ENCODE data around the gene CREB3L2. TPM values are rescaled to one million over a fixed set of nuclear protein-coding genes. Genes with fewer than 3 reads are reported as not detected.

Gene CREB3L2
- total RNA-seq, 1 experiment from 2014 or later: 11.4 TPM

DNA sequence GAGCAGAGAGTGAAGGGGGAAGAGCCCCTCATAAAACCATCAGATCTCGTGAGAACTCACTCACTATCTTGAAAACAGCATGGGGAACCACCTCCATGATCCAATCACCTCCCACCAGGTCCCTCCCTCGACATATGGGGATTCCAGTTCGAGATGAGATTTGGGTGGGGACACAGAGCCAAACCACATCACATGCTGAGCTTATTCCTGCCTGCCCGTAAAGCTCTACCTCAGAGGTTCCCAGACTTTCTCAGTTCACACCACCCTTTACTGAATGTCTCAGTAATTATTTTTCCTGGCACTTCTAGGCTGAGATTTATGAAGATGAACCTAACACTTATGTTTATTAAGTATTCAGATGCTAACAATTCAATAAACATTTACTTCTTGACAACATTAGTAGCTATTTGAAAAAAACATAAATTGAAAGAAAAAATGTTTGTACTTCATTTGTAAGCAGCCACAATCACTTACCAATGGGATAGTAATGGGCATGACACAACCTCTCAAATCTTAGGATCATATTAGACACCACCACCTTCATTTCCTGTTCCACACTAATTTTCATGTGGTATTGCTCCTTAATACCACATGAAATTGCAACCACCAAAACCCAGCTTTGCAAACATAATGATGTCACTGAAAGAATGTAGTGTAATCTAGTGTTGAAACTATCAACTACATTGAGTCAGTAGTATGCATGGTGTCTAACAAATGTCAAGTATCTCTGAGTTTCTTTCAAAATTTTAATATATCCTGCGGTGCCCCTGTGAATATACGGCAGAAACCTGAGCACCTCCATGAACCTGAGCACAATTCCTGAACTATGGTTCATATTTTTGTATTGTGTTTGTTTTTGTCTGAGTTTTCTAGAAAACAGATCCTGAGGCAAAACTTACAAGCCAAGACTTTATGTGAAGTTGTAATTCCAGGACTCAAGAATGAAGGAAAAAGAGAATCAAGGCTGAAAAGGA lies 150.6 kb downstream of the CREB3L2 start:
- no peaks in the 10 kb centered on the region for H3K36me3 ChIP-seq (replicated peaks; ENCODE audit: control insufficient read depth, insufficient read depth, low read length)
- peaks cover 32% of the 10 kb centered on the region for H3K27me3 ChIP-seq (ENCODE audit: control insufficient read depth, insufficient read depth, low read length)
- no peak for DNase-seq
- H3K4me3 ChIP-seq (ENCODE audit: insufficient read depth, low read depth, low read length): no peak overlapping the region

DNA sequence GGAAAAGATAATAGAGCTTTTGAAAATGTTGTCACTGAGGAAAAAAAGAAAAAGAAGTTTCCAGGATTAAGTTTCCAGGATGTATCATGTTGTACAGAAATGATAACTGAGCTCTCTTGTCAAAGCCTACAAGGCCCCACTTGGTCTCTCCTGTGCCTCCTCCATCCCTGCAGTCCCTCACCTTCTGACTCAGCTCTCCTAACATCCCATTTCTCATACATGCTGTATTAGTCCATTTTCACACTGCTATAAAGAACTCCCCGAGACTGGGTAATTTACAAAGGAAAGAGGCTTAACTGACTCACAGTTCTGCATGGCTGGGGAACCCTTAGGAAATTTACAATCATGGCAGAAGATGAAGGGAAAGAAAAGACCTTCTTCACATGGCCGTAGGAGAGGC lies 151.3 kb downstream of the CREB3L2 start:
- no peaks in the 10 kb centered on the region for H3K36me3 ChIP-seq (replicated peaks; ENCODE audit: control insufficient read depth, insufficient read depth, low read length)
- DNase-seq: no peak
- H3K27me3 ChIP-seq (ENCODE audit: control insufficient read depth, insufficient read depth, low read length): peaks cover 39% of the 10 kb centered on the region
- no peak overlapping the region for H3K4me3 ChIP-seq (ENCODE audit: insufficient read depth, low read depth, low read length)

DNA sequence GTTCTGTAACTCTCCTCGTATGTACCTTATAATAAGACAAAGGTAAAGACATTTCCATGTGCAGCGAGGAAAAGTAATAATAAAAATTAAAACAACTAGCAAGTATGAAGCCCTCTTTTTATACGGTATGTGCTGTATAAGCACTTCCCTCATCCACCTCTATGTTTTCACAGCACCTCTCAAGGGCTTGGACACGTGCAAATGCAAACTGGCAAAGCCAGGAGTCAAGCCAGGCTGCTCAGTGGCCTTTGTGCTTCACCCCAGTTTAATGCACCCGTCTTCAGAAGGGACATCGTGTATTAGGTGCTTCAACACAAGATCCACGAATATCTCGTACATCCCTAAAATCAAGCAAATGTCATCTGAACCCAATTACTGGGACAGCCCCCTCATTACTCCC lies 153.8 kb downstream of the CREB3L2 start:
- Histone ChIP-seq H3K36me3 (replicated peaks; ENCODE audit: control insufficient read depth, insufficient read depth, low read length) (no peaks in the 10 kb centered on the region), H3K4me3 (ENCODE audit: insufficient read depth, low read depth, low read length) (no peak overlapping the region), H3K27me3 (ENCODE audit: control insufficient read depth, insufficient read depth, low read length) (peaks cover 48% of the 10 kb centered on the region)
- DNase-seq: no peak

DNA sequence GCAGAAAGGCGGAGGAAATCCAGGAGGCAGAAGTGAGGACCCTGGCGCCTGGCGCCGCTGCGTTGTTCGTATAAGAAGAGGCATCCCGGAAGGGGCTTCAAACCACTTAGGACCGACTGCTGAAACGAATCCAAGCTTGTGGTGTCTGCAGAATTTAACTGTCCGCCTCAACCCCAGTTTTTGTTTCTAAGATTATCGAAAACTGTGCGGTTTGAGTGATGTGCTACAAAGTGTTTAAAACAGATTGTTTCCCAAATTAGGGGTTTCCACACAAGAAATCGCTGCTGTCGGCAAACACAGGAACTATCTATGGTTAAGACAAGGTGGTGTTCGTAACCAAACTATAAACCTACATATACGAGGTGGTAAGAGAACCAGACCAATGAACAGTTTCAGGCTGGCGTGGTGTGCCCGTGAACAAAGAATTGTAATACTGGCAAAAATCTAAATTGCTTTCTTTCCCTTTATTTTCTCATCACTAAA lies 154.3 kb downstream of the CREB3L2 start:
- H3K27me3 ChIP-seq (ENCODE audit: control insufficient read depth, insufficient read depth, low read length): peaks cover 48% of the 10 kb centered on the region
- no peak for DNase-seq
- no peaks in the 10 kb centered on the region for H3K36me3 ChIP-seq (replicated peaks; ENCODE audit: control insufficient read depth, insufficient read depth, low read length)
- peak overlapping the region; percentile 47 for H3K4me3 ChIP-seq (ENCODE audit: insufficient read depth, low read depth, low read length)

DNA sequence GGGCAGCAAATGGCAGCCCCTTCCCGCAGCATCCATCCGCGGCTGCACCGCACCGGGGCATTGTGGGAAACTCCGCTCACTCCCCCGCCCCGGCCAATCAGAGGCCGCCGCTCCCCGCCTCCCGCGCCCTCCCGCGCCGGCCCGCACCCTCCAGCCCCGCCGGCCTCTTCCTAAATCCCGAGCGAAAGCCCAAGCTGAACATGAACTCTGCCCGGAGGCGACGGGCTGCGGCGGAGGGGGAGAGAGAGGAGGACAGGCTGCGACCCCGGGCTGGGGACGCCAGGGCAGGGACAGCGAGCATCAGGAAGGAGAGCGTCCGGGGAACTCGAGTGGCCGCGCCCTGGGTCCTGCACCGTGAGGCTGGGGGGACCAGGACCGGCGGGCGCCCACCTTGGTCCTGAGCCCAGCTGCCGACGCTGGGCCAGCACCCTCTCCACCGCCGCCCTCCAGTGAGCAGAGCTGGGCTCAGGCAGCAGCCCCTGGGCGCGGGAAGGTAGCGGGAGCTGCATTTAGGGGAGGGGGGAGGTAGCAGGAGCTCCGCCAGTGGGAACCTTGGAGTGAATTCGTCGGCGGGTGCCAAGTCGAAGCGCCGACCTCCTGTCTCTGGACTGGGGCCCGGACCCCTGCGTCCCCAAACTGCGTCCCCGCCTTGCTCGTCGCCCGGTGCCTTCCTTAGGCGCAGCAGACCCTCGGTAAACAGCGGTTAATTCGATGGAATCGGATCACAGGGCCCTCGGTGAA lies 154.9 kb downstream of the CREB3L2 start, which contains the start of gene DGKI:
TSS of gene DGKI (minus strand) at position 148 of the 741 bp plus-strand sequence.
- peaks cover 48% of the 10 kb centered on the region for H3K27me3 ChIP-seq (ENCODE audit: control insufficient read depth, insufficient read depth, low read length)
- DNase-seq: peak; percentile 87

DNA sequence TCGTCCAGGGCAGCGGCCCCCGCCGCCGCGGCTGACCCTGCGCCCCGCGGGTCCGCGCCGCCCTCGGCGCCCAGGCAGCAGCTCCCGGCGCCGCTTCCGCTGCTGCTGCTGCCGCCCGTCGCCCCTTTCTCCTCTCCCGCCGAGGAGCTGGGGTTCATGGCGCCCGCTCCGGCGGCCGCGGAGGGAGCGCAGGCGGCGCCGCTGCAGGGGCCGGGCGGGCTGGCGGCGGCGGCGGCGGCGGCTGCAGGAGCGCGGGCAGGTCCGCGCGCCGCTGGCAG lies 155.4 kb downstream of the CREB3L2 start:
- Histone ChIP-seq H3K36me3 (replicated peaks; ENCODE audit: control insufficient read depth, insufficient read depth, low read length) (no peaks in the 10 kb centered on the region), H3K4me3 (ENCODE audit: insufficient read depth, low read depth, low read length) (peak overlapping the region; percentile 47; the same call in 1 of the 2 replicates), H3K27me3 (ENCODE audit: control insufficient read depth, insufficient read depth, low read length) (peaks cover 48% of the 10 kb centered on the region)
- no peak for DNase-seq

More for the DNA sequence above, 154.9 kb downstream of the CREB3L2 start, which contains the start of gene DGKI:
- H3K36me3 ChIP-seq (replicated peaks; ENCODE audit: control insufficient read depth, insufficient read depth, low read length): no peaks in the 10 kb centered on the region
- H3K4me3 ChIP-seq (ENCODE audit: insufficient read depth, low read depth, low read length): peak within 1 kb of the TSS; percentile 47

DNA sequence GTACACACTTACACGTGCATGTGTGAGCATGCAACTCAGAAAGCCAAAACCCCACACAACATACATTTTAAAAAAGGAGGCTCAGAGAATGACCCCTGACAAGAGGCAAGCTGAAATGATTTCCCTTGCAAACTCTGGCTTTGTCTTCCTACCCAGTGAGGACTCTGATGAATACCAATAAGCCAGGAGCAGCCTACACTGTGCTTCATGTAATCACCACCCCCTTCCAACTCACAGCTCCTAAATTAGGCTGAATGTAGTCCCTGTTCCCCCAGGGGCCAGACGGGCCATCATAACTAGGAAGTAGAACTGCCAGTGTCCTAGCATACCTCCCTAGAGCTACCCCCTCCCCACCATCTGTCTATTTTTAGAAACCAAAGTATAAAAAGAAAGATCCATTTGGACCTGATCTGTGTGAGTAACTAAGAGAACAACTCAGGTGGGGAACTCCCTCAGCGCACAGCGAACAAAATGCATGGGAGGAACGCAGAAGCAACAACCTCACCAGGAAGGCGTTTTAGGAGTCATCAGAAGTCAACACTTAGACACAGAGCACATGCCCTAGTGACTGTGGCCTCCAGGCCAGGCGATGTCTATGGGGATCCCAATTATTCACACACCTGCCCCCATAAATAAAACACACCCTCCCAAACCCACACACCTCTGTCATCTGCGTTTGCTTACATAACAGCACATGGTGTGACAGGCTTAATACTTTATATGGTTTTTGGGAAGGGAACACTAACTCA lies 157.0 kb downstream of the CREB3L2 start:
- peak; percentile 40 for DNase-seq
- H3K36me3 ChIP-seq (replicated peaks; ENCODE audit: control insufficient read depth, insufficient read depth, low read length): no peaks in the 10 kb centered on the region
- no peak overlapping the region for H3K4me3 ChIP-seq (ENCODE audit: insufficient read depth, low read depth, low read length)
- H3K27me3 ChIP-seq (ENCODE audit: control insufficient read depth, insufficient read depth, low read length): peaks cover 46% of the 10 kb centered on the region

DNA sequence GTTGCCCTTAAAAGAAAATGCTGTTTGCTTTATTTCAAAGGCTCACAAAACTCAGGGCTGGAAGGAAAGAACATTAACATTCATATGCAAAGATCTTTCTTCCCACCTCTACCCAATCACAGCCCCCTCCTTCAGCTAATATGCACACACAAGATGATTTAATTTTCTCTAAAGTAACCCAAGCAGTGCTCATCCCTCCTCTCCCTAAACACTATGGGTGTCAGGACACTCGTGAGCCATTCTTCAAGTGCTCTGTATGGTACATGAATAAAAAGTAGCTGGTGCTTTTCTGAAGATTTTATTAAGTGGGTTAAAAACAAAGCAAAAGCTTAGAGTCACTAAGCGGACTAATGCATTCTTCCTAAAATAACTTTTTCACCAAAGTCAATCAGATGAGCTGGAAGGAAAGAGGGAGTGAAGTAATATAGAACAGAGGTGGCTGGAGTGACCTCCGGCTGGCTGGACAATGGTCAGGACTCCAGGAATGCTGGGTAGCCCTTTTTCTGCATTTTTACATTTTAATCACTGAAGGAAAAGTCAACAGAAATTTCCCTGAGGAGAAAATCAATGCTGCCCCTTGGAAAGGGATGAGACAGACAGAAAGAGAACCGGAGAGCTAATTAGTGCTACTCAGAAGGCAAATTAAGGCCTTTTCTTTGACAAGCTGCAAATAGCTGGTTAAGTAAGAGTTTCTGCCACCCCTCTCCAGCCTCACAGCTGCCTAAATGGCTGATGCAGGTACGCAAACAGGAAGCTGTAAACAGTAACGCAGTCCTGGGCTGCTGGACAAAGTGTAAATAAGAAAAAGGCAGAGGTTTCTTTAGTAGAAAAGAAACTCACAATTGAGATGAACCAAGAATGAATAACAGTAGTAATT lies 161.7 kb downstream of the CREB3L2 start:
- Histone ChIP-seq H3K4me3 (ENCODE audit: insufficient read depth, low read depth, low read length) (no peak overlapping the region), H3K36me3 (replicated peaks; ENCODE audit: control insufficient read depth, insufficient read depth, low read length) (no peaks in the 10 kb centered on the region), H3K27me3 (ENCODE audit: control insufficient read depth, insufficient read depth, low read length) (peaks cover 4% of the 10 kb centered on the region)
- DNase-seq: peak; percentile 20

DNA sequence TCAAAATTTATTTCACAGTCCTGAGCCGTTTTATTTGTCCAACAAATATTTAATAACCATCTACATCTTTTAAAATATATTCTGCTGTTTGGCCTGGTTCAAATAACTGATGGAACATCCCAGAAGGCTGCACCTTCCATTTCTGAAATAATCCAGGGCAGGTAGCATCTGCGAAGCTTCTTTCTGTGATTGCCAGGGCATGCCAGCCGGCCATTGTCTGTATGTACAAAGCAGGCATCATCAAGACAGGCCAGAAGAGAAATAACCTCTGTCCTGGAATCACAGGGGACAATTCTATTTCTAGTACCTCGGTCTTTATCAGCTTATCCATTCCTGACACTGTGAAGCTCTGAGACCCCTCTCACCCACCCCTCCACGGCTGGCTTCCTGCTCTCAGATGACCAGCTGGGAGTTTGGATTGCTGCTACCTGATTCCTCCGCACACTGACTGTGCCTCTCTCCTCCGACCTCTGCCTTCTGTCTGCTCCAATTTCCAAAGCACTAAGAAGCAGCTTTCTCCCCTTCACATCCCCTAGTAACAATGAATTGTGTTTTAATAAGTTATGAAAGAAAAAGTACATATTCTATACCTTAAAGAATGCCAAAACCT lies 163.1 kb downstream of the CREB3L2 start:
- DNase-seq: no peak

DNA sequence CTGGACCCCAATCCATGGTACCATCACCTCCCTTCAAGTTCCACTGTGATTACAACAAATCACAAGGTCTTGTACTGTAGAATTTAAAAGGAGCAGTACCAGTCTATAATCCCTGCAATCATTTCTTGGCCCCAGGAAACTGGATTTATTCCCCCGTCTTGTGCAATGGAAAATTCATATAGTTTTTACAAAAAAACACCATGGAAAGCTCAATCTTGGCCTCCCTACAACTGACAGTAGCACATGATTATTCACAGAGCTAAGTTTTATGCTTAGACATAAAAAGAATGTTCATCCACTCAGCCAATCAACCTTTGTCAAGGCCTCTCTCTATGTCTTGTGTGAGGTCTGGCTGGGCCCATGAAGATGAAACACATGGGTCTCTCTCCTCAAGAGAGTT lies 165.3 kb downstream of the CREB3L2 start:
- Histone ChIP-seq H3K27me3 (ENCODE audit: control insufficient read depth, insufficient read depth, low read length) (no peaks in the 10 kb centered on the region), H3K4me3 (ENCODE audit: insufficient read depth, low read depth, low read length) (no peak overlapping the region), H3K36me3 (replicated peaks; ENCODE audit: control insufficient read depth, insufficient read depth, low read length) (no peaks in the 10 kb centered on the region)
- DNase-seq: no peak

More for the DNA sequence above, 163.1 kb downstream of the CREB3L2 start:
- Histone ChIP-seq H3K4me3 (ENCODE audit: insufficient read depth, low read depth, low read length) (no peak overlapping the region), H3K36me3 (replicated peaks; ENCODE audit: control insufficient read depth, insufficient read depth, low read length) (no peaks in the 10 kb centered on the region), H3K27me3 (ENCODE audit: control insufficient read depth, insufficient read depth, low read length) (no peaks in the 10 kb centered on the region)

DNA sequence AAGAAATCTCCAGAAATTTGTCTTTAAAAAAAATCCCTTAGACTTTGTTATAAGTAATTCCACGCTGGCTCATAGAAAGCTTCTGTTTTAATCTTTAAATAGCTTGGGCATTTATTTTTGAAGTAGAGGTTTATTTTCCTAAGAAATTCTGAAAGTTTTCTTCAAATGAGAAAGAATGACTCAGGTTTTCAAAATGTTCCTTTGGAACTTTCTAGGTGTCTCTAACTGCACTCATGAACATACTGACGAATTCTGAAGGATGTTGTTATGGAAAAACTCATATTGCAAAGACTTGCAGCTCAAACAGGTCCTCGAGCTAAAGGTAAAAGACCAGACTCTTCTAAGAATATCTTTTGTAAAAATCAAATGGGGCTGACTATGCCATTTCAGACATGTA lies 165.8 kb downstream of the CREB3L2 start:
- H3K4me3 ChIP-seq (ENCODE audit: insufficient read depth, low read depth, low read length): no peak overlapping the region
- no peaks in the 10 kb centered on the region for H3K27me3 ChIP-seq (ENCODE audit: control insufficient read depth, insufficient read depth, low read length)
- no peak for DNase-seq
- no peaks in the 10 kb centered on the region for H3K36me3 ChIP-seq (replicated peaks; ENCODE audit: control insufficient read depth, insufficient read depth, low read length)

DNA sequence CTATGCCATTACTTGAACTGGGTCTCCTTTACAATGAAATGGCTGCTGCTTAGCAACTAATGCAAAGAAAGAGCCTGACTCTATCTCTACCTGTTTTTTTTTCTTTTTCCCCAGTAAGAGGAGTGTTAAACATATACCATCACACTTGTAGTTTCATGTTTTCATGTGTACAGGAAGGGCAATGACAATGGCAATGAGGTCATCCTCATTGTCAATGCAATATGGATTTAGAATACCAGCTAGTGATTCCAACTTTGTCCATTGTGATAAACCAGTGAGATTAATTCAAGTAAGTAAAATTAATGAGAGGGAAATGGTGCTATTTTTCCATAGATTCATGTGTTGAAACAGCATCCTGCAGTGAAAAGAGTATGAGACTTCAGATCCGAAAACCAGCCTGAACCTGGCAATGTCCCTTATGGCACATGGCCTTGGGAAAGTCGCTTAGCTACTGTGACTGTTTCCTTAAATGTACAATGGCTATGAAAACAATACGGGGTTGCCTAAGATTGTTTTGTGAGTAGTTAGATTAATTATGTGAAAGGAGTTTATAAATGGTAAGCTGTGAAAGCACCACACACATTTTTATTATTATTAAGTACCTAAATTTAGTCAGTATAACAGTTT lies 166.3 kb downstream of the CREB3L2 start:
- Histone ChIP-seq H3K4me3 (ENCODE audit: insufficient read depth, low read depth, low read length) (no peak overlapping the region), H3K36me3 (replicated peaks; ENCODE audit: control insufficient read depth, insufficient read depth, low read length) (no peaks in the 10 kb centered on the region), H3K27me3 (ENCODE audit: control insufficient read depth, insufficient read depth, low read length) (no peaks in the 10 kb centered on the region)
- no peak for DNase-seq

DNA sequence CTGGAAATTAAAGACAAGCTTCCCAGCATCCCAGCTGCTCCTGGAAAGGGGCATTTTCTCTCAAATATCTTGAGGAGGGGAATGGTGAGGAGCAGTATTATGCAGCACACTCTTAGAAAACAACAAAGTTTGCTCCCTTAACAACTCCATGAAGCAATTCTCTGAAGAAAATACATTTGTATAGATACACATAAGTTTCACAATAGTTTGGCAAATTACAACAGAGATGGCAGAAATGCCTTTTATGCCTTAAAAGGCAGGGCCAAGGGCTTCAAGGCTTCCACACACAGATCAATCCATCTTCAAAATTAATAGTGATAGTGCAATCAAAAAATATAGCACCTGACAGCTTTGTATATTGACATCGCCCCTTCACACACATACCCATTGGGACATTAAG lies 167.3 kb downstream of the CREB3L2 start:
- no peaks in the 10 kb centered on the region for H3K27me3 ChIP-seq (ENCODE audit: control insufficient read depth, insufficient read depth, low read length)
- H3K36me3 ChIP-seq (replicated peaks; ENCODE audit: control insufficient read depth, insufficient read depth, low read length): no peaks in the 10 kb centered on the region
- no peak for DNase-seq
- no peak overlapping the region for H3K4me3 ChIP-seq (ENCODE audit: insufficient read depth, low read depth, low read length)

Data from H7 (cell line).